ENCODE measurements around the gene ITPK1. TPM values are rescaled to one million over a fixed set of nuclear protein-coding genes. Genes with fewer than 3 reads are reported as not detected.
A peak's percentile ranks its signal among the peaks of the same experiment; 100 is the strongest.

ITPK1 gene
- total RNA-seq, 2 experiments from 2014 or later, result 78.5 to 83.5 TPM

DNA sequence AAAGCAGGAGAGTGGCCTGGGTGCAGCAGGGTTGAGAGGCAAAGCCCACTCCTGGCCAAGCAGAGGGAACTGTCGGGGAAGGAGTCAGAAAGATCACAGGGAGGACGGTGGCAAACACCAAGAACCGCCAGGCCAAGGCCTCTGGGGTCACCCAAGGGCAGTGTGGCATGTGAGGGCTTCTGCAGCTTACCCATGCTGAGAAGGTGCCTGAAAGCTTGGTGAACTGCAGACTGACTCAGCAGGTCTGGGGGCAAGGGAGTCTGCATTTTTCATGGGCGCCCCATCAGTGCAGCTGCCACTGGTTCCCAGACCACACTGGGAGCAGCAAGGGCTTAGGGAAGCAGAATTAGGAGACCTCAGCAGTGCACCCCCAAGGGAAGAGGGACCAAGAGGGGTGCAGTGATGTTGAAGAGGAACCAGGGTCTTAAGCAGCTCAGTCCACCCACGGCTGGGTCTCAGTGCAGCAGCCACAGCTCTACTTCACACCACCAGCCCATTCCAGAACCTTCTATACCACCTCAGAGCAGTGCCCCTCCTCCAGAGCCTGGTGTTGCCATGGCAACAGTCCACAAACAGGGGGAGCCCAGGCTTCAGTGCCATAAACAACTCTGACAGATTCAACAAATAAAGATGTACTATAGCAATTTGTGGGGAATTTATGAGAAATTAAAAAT lies 59.4 kb downstream of the ITPK1 start:
- TF ChIP-seq, protein P1, sequence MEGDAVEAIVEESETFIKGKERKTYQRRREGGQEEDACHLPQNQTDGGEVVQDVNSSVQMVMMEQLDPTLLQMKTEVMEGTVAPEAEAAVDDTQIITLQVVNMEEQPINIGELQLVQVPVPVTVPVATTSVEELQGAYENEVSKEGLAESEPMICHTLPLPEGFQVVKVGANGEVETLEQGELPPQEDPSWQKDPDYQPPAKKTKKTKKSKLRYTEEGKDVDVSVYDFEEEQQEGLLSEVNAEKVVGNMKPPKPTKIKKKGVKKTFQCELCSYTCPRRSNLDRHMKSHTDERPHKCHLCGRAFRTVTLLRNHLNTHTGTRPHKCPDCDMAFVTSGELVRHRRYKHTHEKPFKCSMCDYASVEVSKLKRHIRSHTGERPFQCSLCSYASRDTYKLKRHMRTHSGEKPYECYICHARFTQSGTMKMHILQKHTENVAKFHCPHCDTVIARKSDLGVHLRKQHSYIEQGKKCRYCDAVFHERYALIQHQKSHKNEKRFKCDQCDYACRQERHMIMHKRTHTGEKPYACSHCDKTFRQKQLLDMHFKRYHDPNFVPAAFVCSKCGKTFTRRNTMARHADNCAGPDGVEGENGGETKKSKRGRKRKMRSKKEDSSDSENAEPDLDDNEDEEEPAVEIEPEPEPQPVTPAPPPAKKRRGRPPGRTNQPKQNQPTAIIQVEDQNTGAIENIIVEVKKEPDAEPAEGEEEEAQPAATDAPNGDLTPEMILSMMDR (IDR thresholded peaks at IDR 0.05), result no peak
- intact Hi-C loops (cut with micrococcal nuclease), result no loop called here
- H3K36me3 Mint-ChIP-seq (ENCODE audit: low read depth), result peaks cover 6% of the 10 kb centered on the region
- no peaks in the 10 kb centered on the region for H3K9me3 Mint-ChIP-seq
- no peak overlapping the region for H3K4me3 Mint-ChIP-seq
- H3K27me3 Mint-ChIP-seq, result no peaks in the 10 kb centered on the region
- H3K27ac Mint-ChIP-seq, result peak overlapping the region; percentile 60
- peaks cover 59% of the 10 kb centered on the region for H3K4me1 Mint-ChIP-seq (ENCODE audit: low read depth)
- DNase-seq (no peak), ATAC-seq (no peak)
- CTCF ChIA-PET, result interaction anchor here (1.3 kb wide), 1 partner anchor 57 kb away, joined by 3 read pairs; no protein-coding TSS in a partner anchor
- POLR2A ChIA-PET, result interaction anchor here (0.7 to 1.4 kb wide), 2 partner anchors 8 to 10 kb away, joined by 3 to 4 read pairs; no protein-coding TSS in a partner anchor

DNA sequence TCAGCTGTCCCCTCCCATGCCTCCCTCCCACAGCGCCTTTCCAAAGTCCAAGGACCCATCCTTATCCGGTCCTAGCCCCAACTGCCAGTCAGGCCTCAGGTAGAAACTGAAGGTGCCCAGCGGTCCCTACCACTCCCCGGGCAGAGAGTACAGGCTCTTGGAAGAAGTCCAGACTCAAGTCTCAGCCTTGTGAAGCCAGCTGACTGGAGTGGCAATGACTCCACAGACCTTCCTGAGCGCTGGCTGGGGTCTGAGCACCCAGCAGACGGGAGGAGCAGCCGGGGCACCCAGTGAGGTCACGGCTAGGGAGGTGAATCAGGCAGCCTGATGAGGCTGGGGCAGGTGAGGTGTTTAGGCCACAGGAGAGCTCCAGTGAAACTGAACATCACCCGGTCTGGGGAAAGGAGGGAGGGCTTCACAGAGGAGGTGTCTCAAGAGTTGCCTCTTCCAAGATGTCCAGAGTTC lies 60.0 kb downstream of the ITPK1 start:
- POLR2A ChIA-PET, result interaction anchor here (0.6 to 0.7 kb wide), 2 partner anchors 9 to 87 kb away, joined by 3 to 4 read pairs; no protein-coding TSS in a partner anchor
- Mint-ChIP-seq H3K4me1 (ENCODE audit: low read depth) (peaks cover 53% of the 10 kb centered on the region), H3K36me3 (ENCODE audit: low read depth) (peaks cover 7% of the 10 kb centered on the region), H3K9me3 (no peaks in the 10 kb centered on the region), H3K4me3 (no peak overlapping the region), H3K27me3 (no peaks in the 10 kb centered on the region), H3K27ac (peak overlapping the region; percentile 60)
- TF ChIP-seq, protein P1 (IDR thresholded peaks at IDR 0.05), result no peak
- intact Hi-C loops (cut with micrococcal nuclease), result no loop called here
- CTCF ChIA-PET, result interaction anchor here (1.3 to 2.0 kb wide), 2 partner anchors 8 to 57 kb away, joined by 3 to 6 read pairs; no protein-coding TSS in a partner anchor
- DNase-seq (no peak), ATAC-seq (no peak)

DNA sequence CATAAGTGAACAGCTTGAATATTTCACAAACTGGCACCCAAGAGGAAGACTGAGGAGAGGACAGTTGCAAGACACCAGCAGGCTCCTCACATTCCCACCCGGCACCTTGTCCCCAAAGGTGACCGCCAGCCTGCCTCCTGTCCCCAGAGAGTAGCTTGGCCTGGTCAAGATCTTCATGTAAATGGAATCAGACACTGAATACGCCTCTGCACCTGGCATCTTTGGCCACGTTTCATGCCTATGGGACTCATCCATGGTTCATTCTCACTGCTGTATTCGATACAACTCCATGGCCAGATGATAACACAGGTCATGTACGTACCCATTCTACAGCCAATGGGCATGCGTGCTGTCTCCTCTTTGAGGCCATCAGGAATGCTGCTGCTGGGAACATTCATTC lies 60.8 kb downstream of the ITPK1 start:
- ATAC-seq (no peak), DNase-seq (no peak)
- ChIA-PET POLR2A (interaction anchor here (0.6 to 1.3 kb wide), 3 partner anchors 10 to 86 kb away, joined by 4 to 6 read pairs (median 4); no protein-coding TSS in a partner anchor), CTCF (interaction anchor here (2.0 kb wide), 1 partner anchor 9 kb away, joined by 6 read pairs; no protein-coding TSS in a partner anchor)
- Mint-ChIP-seq H3K27me3 (no peaks in the 10 kb centered on the region), H3K36me3 (ENCODE audit: low read depth) (peaks cover 7% of the 10 kb centered on the region), H3K9me3 (no peaks in the 10 kb centered on the region), H3K4me3 (no peak overlapping the region), H3K27ac (no peak overlapping the region), H3K4me1 (ENCODE audit: low read depth) (peaks cover 45% of the 10 kb centered on the region)
- TF ChIP-seq, protein P1 (IDR thresholded peaks at IDR 0.05), result no peak
- intact Hi-C loops (cut with micrococcal nuclease), result no loop called here

DNA sequence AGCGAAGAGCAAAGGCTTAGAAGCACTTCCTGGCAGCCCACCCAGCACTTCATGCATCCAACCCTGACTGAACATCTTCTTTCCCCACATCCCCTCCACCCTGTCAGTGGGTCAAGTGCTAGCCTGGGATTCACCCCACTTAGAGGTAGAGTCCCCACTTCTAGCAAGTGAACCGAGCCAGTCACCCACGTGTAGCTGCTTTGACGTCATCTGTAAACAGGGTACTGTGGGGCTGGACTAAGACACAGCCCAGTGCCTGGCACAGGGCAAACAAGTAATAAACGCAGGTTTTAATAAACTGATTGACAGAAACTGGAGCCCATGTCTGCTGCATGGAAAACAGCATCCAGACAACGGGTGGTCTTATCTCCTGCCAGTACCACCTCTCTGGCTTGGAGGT lies 61.7 kb downstream of the ITPK1 start:
- peak; percentile 63 for ATAC-seq
- DNase-seq, result no peak
- Mint-ChIP-seq H3K36me3 (ENCODE audit: low read depth) (peaks cover 10% of the 10 kb centered on the region), H3K4me3 (no peak overlapping the region), H3K4me1 (ENCODE audit: low read depth) (peaks cover 48% of the 10 kb centered on the region), H3K9me3 (no peaks in the 10 kb centered on the region), H3K27ac (no peak overlapping the region), H3K27me3 (no peaks in the 10 kb centered on the region)
- intact Hi-C loops (cut with micrococcal nuclease), result no loop called here
- ChIA-PET POLR2A (interaction anchor here (0.6 to 1.3 kb wide), 2 partner anchors 11 to 80 kb away, joined by 4 to 6 read pairs; no protein-coding TSS in a partner anchor), CTCF (interaction anchor here (2.0 kb wide), 1 partner anchor 10 kb away, joined by 6 read pairs; no protein-coding TSS in a partner anchor)
- TF ChIP-seq, protein P1 (IDR thresholded peaks at IDR 0.05), result no peak
